Ureter (tissue), 1 donor: ENCODE results near the gene SLC41A1. TPM values are rescaled to one million over a fixed set of nuclear protein-coding genes. Genes with fewer than 3 reads are reported as not detected.
"Not testable (repeated sequence)": the region's sequence is repeated elsewhere in the genome, so short reads cannot be mapped to it uniquely, and the experiment has no call there.

Source experiments
- DNase-seq: peaks from one replicate; pipeline ENCODE4 v3.0.0-alpha.2; 2020; ENCODE audit warnings: low spot score
- total RNA-seq: library from RNA; stranded (reverse); gene quantifications from one replicate; pipeline ENCODE4 v1.2.4, GENCODE V29; 2023
- donor health status: DM: yes; HTN: yes; CAD: no.

SLC41A1 gene
- total RNA-seq, result 27.4 TPM

- DNase-seq, result peak; percentile 95
Observed at GRCh38 chr1:205812878-205813754, at the start of gene SLC41A1. TSS of gene SLC41A1 (minus strand) at chr1:205813198. CDS start at chr1:205810441, 2,757 bp downstream.

DNA sequence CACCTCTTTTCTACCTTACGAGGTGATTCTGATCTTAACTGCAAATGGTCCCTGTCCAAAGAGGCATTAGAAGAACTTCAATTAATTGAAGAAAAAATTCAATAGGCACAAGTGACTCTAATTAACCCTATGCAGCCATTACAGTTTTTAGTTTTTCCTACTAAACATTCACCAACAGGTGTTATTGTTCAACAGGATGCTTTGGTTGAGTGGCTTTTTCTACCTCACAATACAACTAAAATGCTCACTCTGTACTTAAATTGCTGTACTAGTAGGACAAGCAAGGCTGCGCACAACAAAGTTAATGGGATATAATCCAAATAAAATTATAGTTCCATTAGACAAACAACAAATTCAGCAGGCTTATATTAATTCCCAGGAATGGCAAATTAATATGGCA lies 48.5 kb upstream of the SLC41A1 start:
- DNase-seq, result no peak

DNA sequence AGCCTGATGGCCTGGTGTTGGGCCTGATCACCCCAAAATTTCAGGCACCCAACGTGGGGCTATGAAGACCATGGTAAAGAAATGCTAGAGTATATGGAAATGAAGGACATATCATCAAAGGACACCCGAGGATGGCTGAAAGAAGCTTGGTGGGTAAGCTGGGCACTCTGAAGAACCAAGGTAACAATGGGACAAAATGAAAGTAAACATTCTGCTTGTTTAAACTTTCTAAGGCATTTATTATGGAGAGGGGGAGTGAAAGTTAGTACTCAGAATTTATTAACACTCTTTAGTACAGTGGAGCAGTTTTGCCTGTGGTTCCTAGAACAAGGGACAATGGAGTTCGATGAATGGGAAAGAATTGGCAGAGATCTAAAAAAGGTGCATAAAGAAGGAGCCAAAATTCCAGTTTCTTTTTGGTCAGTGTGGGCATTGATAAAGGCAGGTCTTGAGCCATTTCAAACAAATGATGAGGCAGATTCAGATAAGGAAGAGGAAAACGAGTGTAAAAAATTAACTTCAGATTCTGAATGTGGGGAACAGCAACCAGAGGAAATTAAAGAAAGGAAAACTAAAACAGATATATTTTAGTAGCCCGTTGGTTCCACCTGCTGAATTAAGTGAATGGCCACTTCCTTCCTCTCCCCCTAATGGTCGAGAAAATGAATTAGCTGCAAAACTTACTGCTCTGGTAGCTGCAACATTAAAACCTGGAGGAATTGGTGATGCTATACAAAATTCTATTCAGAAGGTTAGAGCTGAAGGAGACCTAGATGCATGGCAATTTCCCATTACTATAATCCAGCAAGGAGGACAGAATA lies 45.4 kb upstream of the SLC41A1 start:
- no peak for DNase-seq

DNA sequence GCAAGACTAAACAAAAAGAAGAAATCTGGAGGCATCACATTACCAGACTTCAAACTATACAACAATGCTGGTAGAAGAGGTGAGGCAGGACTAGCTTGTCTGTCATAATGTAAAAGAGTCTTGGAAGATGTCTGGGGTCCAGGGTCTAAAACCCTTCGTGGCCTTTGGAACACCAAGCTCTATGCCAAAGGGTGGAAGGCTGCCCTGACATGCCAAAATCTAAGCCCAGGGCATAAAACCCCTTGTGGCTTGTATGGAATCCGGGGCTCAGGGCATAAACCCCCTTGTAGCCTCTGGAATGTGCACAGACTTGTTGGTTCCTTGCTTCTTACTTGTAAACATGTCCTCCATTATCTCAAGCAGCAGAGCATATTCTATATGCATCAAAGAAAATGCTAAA lies 44.5 kb upstream of the SLC41A1 start:
- not testable (repeated sequence) for DNase-seq

- DNase-seq, result no peak
Observed at GRCh38 chr1:205856433-205856832, 43.4 kb upstream of the SLC41A1 start.

DNA sequence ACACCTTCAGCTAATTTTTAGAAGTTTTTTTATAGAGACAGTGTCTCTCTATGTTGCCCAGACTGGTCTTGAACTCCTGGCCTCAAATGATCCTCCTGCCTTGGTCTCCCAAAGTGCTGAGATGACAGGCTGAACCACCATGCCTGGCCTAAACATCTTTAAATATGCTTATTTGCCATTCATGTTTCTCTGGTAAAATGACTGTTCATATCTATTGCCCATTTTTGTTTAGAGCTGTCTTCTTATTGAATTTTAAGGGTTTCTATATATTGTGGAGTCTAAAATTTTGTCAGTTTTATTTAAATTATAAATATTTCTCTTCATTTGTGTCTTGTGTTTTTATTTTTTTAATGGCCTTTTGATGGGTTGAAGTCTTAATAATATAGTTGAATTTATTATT lies 40.0 kb upstream of the SLC41A1 start:
- no peak for DNase-seq

DNA sequence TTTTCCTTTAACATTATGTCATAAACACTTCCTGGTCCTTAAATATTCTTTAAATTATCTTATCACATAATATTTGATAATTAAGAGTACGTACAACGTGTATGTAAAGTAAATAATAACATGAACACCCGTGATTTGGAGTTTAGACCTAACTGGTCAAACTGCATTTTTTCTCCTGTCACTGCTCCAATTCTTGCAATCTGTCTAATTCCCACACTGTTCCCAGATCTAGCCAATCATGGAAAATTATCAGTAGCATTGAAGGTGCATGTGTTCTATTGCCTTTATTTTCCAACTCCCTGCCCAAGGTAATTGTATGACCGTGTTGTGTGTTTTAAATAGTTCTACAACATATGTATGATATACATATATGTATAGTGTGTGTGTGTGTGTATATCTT lies 39.0 kb upstream of the SLC41A1 start:
- DNase-seq, result no peak

DNA sequence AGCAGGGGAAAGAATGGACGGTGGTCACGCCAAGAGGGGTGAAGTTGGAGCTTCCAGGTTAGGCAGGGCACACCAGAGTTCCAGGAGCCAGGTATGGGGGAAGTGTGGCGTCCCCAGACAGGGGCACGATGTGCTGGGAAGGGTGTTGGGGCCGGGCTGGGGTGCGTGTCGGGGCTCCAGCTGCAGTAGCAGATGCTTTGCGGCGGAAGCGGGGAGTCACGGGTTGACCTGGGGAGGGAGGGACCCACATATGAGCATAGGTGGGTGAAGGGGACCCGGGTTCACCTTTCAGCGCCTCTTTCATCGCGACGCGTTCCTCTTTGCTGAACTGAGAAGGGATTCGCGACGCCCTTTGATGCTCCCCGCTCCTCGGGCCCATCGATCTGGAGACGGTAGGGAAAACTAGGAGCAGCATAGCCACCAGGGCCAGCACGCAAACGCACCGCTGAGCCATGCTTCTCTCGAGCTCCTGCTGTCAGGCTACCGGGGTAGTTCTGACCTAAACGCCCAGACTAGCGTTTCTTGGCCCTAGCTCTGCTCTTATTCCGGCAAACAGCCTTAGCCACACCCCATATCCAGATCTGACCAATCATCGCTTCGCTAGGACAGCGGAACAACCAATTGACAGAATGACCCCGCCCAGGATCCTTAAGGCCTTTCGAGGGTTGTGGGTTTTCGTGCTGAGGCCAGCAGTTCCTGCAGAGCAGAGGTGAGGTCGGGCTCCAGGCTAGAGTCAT lies 36.8 kb upstream of the SLC41A1 start, which contains the start of gene PM20D1:
Gene PM20D1, minus strand, starts transcription at position 514 of the 737 bp plus-strand sequence. Its CDS starts 60 bp downstream, at position 454.
- DNase-seq, result peak; percentile 88

DNA sequence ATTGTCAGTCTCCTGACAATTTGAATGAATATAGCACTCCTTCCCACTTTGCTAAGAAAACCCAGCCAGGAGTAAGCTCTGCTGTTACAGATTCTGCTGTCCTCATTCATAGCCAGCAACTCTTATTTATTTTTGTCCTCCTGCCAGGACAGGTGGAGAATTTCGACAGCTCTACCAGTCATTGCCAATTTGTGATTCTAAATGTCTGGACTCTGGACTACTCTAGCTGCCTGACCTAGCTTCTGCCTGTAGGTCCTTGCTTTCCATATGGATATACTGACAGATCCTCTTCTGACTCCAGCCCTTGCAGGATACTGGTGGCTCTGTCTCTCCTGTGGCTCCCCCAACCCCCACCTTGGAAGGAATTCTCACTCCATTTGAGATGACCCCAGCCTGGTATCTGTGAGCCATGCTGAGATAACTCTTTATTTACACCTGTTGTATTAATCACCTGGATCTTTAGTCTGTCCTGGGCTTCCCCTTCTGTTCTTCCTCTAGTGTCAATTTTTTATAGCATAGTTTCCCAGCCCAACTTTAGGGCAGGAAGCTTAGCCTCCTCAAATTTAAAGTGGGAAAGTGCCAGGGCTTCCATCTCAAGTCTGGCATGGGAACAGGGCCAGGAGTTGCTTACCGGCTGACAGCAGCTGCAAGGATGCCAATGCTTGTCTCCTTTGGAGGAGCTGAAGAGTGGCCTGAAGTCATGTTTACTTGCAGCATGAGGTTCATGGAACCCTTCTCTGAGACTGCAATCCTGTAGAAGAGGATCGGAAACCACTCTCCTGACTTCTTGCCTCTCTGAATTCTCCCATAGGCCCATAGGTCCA lies 30.2 kb upstream of the SLC41A1 start:
- DNase-seq, result no peak

DNA sequence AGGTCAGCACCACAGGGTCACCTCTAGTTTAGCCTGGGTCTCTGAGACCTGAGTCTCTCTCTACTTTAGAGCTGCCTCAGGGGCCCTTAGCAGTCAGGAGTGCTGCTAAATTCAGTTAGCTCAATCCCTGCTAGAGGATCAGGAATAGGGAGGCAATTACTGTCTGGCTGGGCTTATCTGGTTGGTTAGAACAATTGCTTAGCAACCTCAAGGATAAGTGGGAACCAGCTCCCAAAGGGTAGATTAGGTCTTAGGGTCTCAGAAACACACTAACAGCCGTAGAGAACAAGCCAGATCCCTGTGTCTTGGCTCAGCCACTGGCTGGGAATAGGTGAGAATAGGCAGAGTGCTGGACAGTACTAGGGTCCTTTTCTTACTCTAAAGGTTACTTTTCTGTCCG lies 29.2 kb upstream of the SLC41A1 start:
- DNase-seq, result no peak

GRCh38 chr1:205840146-205840923 lies 27.3 kb upstream of the SLC41A1 start:
- no peak for DNase-seq

GRCh38 chr1:205837382-205837970 lies 24.5 kb upstream of the SLC41A1 start:
- DNase-seq, result no peak

DNA sequence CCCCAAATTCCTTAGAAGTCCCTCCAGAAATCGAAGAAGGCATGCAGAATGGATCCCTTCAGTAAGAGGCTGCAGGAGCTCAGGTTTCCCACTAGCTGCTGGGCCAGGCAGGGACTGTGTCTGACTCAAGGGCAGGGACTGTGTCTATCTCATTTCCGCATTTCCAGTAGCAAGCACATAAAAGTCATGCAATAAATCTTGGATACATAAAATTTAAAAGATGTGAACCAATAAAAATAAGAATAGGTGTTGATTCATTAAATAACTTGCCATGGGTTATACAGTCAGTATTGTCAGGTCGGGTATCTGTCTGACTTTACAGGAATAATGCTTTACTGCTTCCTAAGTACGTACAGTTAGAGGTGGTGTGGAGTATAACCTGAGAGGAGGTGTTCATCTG lies 21.8 kb upstream of the SLC41A1 start:
- no peak for DNase-seq

- no peak for DNase-seq
Observed at GRCh38 chr1:205832326-205832751, 19.3 kb upstream of the SLC41A1 start.

GRCh38 chr1:205827623-205828022 lies 14.6 kb upstream of the SLC41A1 start:
- no peak for DNase-seq

DNA sequence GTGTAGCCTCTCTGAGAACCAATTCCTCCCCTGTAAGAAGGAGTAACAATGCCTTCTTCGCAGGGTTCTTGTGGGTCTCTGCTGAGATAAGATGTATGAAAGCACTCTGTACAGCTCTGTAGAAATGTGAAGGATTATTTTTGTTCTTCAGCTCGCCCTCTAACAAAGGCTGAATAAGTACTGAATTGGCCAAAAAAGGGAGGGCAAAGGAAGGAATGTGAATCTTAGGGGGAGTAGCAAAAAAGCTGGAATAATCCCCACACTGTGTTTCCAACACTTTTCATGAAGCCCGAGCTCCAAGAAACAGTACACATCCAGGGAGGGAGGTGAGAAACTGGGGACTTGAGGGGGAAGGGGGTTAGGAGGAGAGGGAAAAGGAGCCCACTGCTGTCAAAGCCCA lies 14.0 kb upstream of the SLC41A1 start:
- DNase-seq, result no peak

GRCh38 chr1:205826016-205826806 lies 13.2 kb upstream of the SLC41A1 start:
- no peak for DNase-seq

DNA sequence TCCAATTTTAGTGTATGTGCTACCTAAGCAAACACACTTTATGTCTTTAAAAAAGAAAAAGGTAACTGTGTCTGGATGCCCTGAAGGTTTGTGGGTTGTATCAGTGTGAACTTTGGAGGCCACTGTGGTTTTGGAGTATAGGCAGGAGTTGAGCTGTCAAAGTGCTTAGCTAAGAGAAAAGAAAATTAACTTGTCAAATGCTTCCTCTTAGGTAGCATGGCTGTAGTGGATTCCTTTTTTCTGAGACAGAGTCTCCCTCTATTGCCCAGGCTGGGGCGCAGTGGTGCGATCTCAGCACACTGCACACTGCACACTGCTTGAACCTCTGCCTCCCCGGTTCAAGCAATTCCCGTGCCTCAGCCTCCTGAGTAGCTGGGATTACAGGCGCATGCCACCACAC lies 11.2 kb upstream of the SLC41A1 start:
- no peak for DNase-seq

GRCh38 chr1:205823260-205823659 lies 10.3 kb upstream of the SLC41A1 start:
- DNase-seq, result not testable (repeated sequence)
